Sigmoid colon (tissue), 7 donors: ENCODE results near the gene PSMB5. TPM values are rescaled to one million over a fixed set of nuclear protein-coding genes. Genes with fewer than 3 reads are reported as not detected.

ENCODE experiments used
- DNase-seq: peaks from one replicate; pipeline ENCODE4 v3.0.0-alpha.2; 2019
- H3K27ac ChIP-seq, 4 donors: fragments of 200-600 bp; sonication (generic); one replicate each; pipeline ENCODE4 v1.5.1; 2016 to 2019; ENCODE audit warnings: mild to moderate bottlenecking in 1 of 4
- H3K27me3 ChIP-seq, 3 donors: fragments of 200-600 bp; sonication (generic); one replicate each; pipeline ENCODE4 v1.5.1; 2019; ENCODE audit warnings: mild to moderate bottlenecking in 1 of 3
- H3K36me3 ChIP-seq, 4 donors: fragments of 200-600 bp; sonication (generic); one replicate each; pipeline ENCODE4 v1.5.1; 2016 to 2019
- H3K4me1 ChIP-seq, 4 donors: fragments of 200-600 bp; sonication (generic); one replicate each; pipeline ENCODE4 v1.5.1; 2017 to 2019
- H3K4me3 ChIP-seq, 4 donors: fragments of 200-600 bp; sonication (generic); one replicate each; pipeline ENCODE4 v1.5.1; 2017 to 2019; ENCODE audit warnings: mild to moderate bottlenecking in 2 of 4, moderate library complexity in 1 of 4
- H3K9me3 ChIP-seq, 4 donors: fragments of 200-600 bp in 3 of 4; sonication (generic) in 3 of 4; one replicate each; pipeline versions ENCODE4 v1.5.1 to v1.6.1; 2013 to 2019
- EP300 ChIP-seq, 4 donors: sonication (generic); formaldehyde crosslinking; IDR thresholded peaks; one replicate each; pipeline ENCODE4 v1.6.1; 2017; ENCODE audit warnings: antibody characterized with exemption in 4 of 4
- POLR2A ChIP-seq, 2 donors: fragments of 450-650 bp; IDR thresholded peaks; one replicate each; pipeline ENCODE4 v1.6.1; 2016; ENCODE audit warnings: antibody characterized with exemption in 2 of 2, mild to moderate bottlenecking in 2 of 2, moderate library complexity in 2 of 2
- POLR2AphosphoS5 ChIP-seq, 4 donors: sonication (generic); formaldehyde crosslinking; IDR thresholded peaks; one replicate each; pipeline ENCODE4 v1.6.1; 2017; ENCODE audit warnings: antibody characterized with exemption in 4 of 4
- WGBS, 2 donors: extraction: QIAGEN DNeasy Blood & Tissue Kit; methylation state at CpG; one replicate each; pipeline ENCODE4 v1.1.7; 2013; 5-methylcytosine and 5-hydroxymethylcytosine counted together
- intact Hi-C: fragments of 100-400 bp; cut with DNase I; formaldehyde crosslinking; loops from one replicate; pipeline ENCODE4 v1.15.1; 2023
- polyA plus RNA-seq, 3 donors: library from polyadenylated mRNA; stranded (reverse); fragments of 200-250 nt; gene quantifications; one replicate each; pipeline ENCODE4 v1.2.3, GENCODE V29; 2013
- total RNA-seq, 4 donors: library from RNA; depleted of rRNA; stranded (reverse); fragments of >200 nt; gene quantifications; one replicate each; pipeline ENCODE4 v1.1.0, GENCODE V29; 2016
- TF ChIP-seq, protein P1 (sequence below), 4 experiments: fragments of 450-650 bp in 3 of 4; fragments of 200-600 bp in 1 of 4; IDR thresholded peaks; one replicate each; pipeline ENCODE4 v1.5.1; 2016 to 2019; ENCODE audit warnings: antibody characterized with exemption in 4 of 4, mild to moderate bottlenecking in 3 of 4, moderate library complexity in 2 of 4
- donor health status: healthy with polysubstance abuse.
- donor health status: Bipolar disorder and iron deficiency.
- donor health status: healthy.

The PSMB5 gene
- total and polyA plus RNA-seq, 7 donors: 113 to 179 (median 141) TPM

DNA sequence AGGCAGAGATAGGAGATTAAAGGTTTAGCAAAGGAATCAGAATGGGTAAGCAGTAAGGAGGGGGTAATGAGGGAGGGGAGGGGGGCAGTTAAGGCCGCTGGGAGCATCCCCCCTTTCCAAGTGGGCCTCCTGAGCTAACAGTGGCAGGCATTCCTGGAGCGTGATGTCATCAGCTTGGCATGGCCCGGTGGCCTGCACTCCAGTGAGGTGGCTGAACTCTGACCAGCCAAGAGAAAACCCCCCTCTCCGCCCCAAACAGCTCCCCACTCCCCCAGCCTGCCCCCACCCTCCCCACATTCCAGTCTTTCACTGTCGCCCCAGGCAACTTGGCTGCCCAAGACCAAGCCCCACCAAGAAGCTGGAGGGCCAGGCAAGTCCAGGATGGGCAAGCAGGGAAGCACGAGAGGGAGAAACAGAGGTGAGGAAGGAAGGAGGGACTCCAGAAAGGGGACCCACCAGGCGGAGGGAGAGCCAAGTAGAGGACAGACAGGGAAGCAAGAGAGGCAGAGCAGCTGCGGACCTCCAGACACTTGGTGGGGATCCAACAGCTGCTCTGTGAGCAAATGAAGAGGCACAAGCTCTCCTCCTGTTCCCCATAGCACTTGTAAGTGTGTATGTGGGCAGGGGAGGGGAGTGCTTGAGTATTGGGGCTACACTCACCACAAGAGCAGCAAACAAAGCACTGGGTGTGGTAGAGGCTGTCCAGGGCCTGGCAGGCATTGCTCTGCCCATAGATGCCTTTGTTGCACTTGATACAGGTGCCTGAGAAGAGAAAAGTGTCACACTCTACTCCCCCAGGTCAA, 56.8 kb downstream of the PSMB5 start:
- H3K4me1 ChIP-seq: peaks cover 0 to 57% (median 45%) of the 10 kb centered on the region in 4 donors
- no peak overlapping the region for H3K4me3 ChIP-seq
- 40 to 56% methylated on average over 8 of the region's 8 CpGs for WGBS, 2 donors
- no peaks in the 10 kb centered on the region for H3K9me3 ChIP-seq
- no peaks in the 10 kb centered on the region for H3K36me3 ChIP-seq
- H3K27ac ChIP-seq: peak overlapping the region; percentile 71 to 88 (median 80)
- TF ChIP-seq POLR2AphosphoS5 (IDR thresholded peaks at IDR 0.05) (no peak), POLR2A (IDR thresholded peaks at IDR 0.05) (no peak), EP300 (IDR thresholded peaks at IDR 0.05) (no peak)
- TF ChIP-seq, protein P1, sequence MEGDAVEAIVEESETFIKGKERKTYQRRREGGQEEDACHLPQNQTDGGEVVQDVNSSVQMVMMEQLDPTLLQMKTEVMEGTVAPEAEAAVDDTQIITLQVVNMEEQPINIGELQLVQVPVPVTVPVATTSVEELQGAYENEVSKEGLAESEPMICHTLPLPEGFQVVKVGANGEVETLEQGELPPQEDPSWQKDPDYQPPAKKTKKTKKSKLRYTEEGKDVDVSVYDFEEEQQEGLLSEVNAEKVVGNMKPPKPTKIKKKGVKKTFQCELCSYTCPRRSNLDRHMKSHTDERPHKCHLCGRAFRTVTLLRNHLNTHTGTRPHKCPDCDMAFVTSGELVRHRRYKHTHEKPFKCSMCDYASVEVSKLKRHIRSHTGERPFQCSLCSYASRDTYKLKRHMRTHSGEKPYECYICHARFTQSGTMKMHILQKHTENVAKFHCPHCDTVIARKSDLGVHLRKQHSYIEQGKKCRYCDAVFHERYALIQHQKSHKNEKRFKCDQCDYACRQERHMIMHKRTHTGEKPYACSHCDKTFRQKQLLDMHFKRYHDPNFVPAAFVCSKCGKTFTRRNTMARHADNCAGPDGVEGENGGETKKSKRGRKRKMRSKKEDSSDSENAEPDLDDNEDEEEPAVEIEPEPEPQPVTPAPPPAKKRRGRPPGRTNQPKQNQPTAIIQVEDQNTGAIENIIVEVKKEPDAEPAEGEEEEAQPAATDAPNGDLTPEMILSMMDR (IDR thresholded peaks at IDR 0.05): no peak
- peaks cover 0 to 6% (median 0%) of the 10 kb centered on the region in 3 donors for H3K27me3 ChIP-seq
- intact Hi-C loops: no loop called here
- DNase-seq: peak; percentile 78

DNA sequence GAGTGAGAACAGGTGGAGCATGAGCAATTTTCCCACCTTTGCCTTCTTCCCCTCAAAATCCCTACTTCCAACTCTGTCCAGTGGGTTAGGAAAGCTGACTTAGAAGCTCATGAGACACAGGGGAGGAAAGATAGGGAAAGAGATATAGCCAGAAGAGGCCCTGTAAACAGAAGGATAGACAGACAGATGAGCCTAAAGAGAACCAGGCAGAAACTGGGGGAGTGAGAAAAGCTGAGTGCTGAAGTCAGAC, 57.3 kb downstream of the PSMB5 start:
- intact Hi-C loops: no loop called here
- TF ChIP-seq, protein P1 (IDR thresholded peaks at IDR 0.05): no peak
- TF ChIP-seq POLR2A (IDR thresholded peaks at IDR 0.05) (no peak), EP300 (IDR thresholded peaks at IDR 0.05) (no peak), POLR2AphosphoS5 (IDR thresholded peaks at IDR 0.05) (no peak)
- Histone ChIP-seq H3K36me3 (no peaks in the 10 kb centered on the region), H3K4me3 (no peak overlapping the region), H3K27ac (peak overlapping the region; percentile 71 to 88 (median 80)), H3K9me3 (no peaks in the 10 kb centered on the region), H3K27me3 (peaks cover 0 to 6% (median 0%) of the 10 kb centered on the region in 3 donors), H3K4me1 (peaks cover 0 to 55% (median 45%) of the 10 kb centered on the region in 4 donors)
- no peak for DNase-seq

DNA sequence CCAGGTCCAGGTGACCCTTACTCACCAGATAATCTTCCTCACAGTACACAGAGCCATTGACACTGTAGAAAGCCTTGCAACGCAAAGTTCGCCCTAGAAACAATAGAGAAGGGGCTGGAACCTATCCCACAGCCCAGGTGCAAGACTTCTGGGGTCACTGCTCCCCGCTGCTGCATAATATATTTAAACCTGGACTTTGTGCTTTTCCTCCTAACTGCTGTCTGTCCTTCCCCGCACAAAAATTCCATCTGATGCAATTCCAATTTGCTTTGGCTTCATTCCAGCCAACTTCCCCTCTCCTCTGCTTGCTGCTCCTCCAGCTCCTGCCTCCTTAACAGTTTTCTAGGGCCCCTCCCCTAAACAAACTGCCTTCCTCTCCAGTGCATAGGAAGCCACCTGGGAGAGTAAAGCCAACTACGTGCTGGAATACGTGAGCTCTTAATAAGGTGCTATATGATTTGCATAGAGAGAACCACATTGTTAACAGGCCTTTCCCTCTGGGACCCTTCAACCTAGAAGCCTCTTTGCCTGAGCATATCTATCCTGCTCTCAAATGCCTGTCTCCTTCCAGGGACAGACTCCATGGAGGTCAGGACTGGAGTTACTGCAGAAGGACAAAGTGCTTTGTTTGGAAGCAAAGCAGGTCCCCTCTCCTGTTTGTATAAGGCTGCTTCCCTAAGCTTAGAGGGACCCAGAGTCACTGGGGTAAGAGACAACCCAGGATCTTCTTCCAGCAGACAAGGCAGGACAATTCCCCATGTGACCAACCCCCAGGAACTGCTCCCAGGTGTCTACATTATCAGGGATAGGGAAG, 57.9 kb downstream of the PSMB5 start:
- Histone ChIP-seq H3K36me3 (no peaks in the 10 kb centered on the region), H3K9me3 (no peaks in the 10 kb centered on the region), H3K4me3 (no peak overlapping the region), H3K4me1 (peaks cover 0 to 50% (median 42%) of the 10 kb centered on the region in 4 donors), H3K27ac (peak overlapping the region; percentile 71 to 88 (median 80)), H3K27me3 (peaks cover 0 to 6% (median 0%) of the 10 kb centered on the region in 3 donors)
- no peak for DNase-seq
- intact Hi-C loops: no loop called here
- WGBS, 2 donors: 16 to 52% methylated on average over 6 of the region's 6 CpGs
- TF ChIP-seq POLR2A (IDR thresholded peaks at IDR 0.05): no peak
- TF ChIP-seq EP300 (IDR thresholded peaks at IDR 0.05): no peak
- TF ChIP-seq, protein P1 (IDR thresholded peaks at IDR 0.05): no peak
- TF ChIP-seq POLR2AphosphoS5 (IDR thresholded peaks at IDR 0.05): no peak

Other genes with a start within 250 kb of the PSMB5 start
- gene SLC7A7, start 219.5 kb downstream of the PSMB5 start, total RNA-seq: 10 to 100 TPM; 16.1 to 23.5 (median 16.5) TPM
- 10 to 100 TPM; 15.6 to 22.7 (median 16.4) TPM for gene SLC7A7, start 219.5 kb downstream of the PSMB5 start, polyA plus RNA-seq
- 100 to 1,000 TPM in 1 of 4 donors, 10 to 100 TPM in 3; 54.6 to 333 (median 58.3) TPM for gene MRPL52, start 205.0 kb downstream of the PSMB5 start, total RNA-seq
- 100 to 1,000 TPM in 2 of 3 donors, 10 to 100 TPM in 1; 64.3 to 117 (median 105) TPM for gene MRPL52, start 205.0 kb downstream of the PSMB5 start, polyA plus RNA-seq
- gene MMP14, start 198.3 kb downstream of the PSMB5 start, total RNA-seq: 100 to 1,000 TPM in 3 of 4 donors, 10 to 100 TPM in 1; 86.6 to 140 (median 115) TPM
- 10 to 100 TPM; 21.0 to 85.4 (median 33.5) TPM for gene MMP14, start 198.3 kb downstream of the PSMB5 start, polyA plus RNA-seq
- gene LRP10, start 163.2 kb downstream of the PSMB5 start, total RNA-seq: 100 to 1,000 TPM in 2 of 4 donors, 10 to 100 TPM in 2; 75.3 to 124 (median 95.1) TPM
- gene LRP10, start 163.2 kb downstream of the PSMB5 start, polyA plus RNA-seq: 100 to 1,000 TPM in 1 of 3 donors, 10 to 100 TPM in 2; 34.4 to 139 (median 42.6) TPM
- gene REM2, start 151.7 kb downstream of the PSMB5 start, total RNA-seq: 1 to 10 TPM in 1 of 4 donors, under 1 TPM in 2, not detected in 1; 0.71 to 1.4 (median 0.81) TPM
- under 1 TPM in 2 of 3 donors, not detected in 1; 0.60 to 0.96 TPM for gene REM2, start 151.7 kb downstream of the PSMB5 start, polyA plus RNA-seq
- gene RBM23, start 115.8 kb downstream of the PSMB5 start, total RNA-seq: 1,000 to 10,000 TPM in 1 of 4 donors, 100 to 1,000 TPM in 3; 356 to 5,076 (median 594) TPM
- gene RBM23, start 115.8 kb downstream of the PSMB5 start, polyA plus RNA-seq: 10 to 100 TPM; 31.8 to 46.5 (median 40.8) TPM
- 10 to 100 TPM; 33.3 to 61.7 (median 44.7) TPM for gene PRMT5, start 105.5 kb downstream of the PSMB5 start, total RNA-seq
- gene PRMT5, start 105.5 kb downstream of the PSMB5 start, polyA plus RNA-seq: 10 to 100 TPM; 33.3 to 66.7 (median 55.4) TPM
- gene HAUS4, start 77.8 kb downstream of the PSMB5 start, total RNA-seq: 10 to 100 TPM; 28.1 to 82.6 (median 59.8) TPM
- 10 to 100 TPM; 37.8 to 46.7 (median 44.9) TPM for gene HAUS4, start 77.8 kb downstream of the PSMB5 start, polyA plus RNA-seq
- 1 to 10 TPM; 5.0 to 5.5 (median 5.1) TPM for gene AJUBA, start 52.3 kb downstream of the PSMB5 start, total RNA-seq
- gene AJUBA, start 52.3 kb downstream of the PSMB5 start, polyA plus RNA-seq: 1 to 10 TPM in 2 of 3 donors, under 1 TPM in 1; 0.23 to 7.8 (median 6.0) TPM
- gene C14orf93, start 24.8 kb downstream of the PSMB5 start, total RNA-seq: 10 to 100 TPM in 3 of 4 donors, 1 to 10 TPM in 1; 8.9 to 19.9 (median 12.9) TPM
- 10 to 100 TPM in 2 of 3 donors, 1 to 10 TPM in 1; 7.4 to 11.9 (median 10.2) TPM for gene C14orf93, start 24.8 kb downstream of the PSMB5 start, polyA plus RNA-seq
- gene PSMB11, start 7.3 kb upstream of the PSMB5 start, total RNA-seq: under 1 TPM in 1 of 4 donors, not detected in 3; 0.41 TPM
- gene PSMB11, start 7.3 kb upstream of the PSMB5 start, polyA plus RNA-seq: under 1 TPM in 1 of 3 donors, not detected in 2; 0.06 TPM
- gene CDH24, start 22.6 kb upstream of the PSMB5 start, total RNA-seq: 1 to 10 TPM; 2.0 to 7.5 (median 2.8) TPM
- 1 to 10 TPM in 1 of 3 donors, under 1 TPM in 2; 0.46 to 5.4 (median 0.60) TPM for gene CDH24, start 22.6 kb upstream of the PSMB5 start, polyA plus RNA-seq
- gene ACIN1, start 60.2 kb upstream of the PSMB5 start, total RNA-seq: 100 to 1,000 TPM in 1 of 4 donors, 10 to 100 TPM in 3; 79.9 to 129 (median 93.9) TPM
- gene ACIN1, start 60.2 kb upstream of the PSMB5 start, polyA plus RNA-seq: 100 to 1,000 TPM in 1 of 3 donors, 10 to 100 TPM in 2; 37.8 to 114 (median 40.9) TPM
- gene C14orf119, start 60.6 kb upstream of the PSMB5 start, total RNA-seq: 10 to 100 TPM; 22.4 to 38.9 (median 30.1) TPM
- gene C14orf119, start 60.6 kb upstream of the PSMB5 start, polyA plus RNA-seq: 10 to 100 TPM; 49.2 to 94.3 (median 50.0) TPM
- gene CIROP, start 70.1 kb upstream of the PSMB5 start, total RNA-seq: under 1 TPM in 1 of 4 donors, not detected in 3; 0.27 TPM
- gene CIROP, start 70.1 kb upstream of the PSMB5 start, polyA plus RNA-seq: not detected
- under 1 TPM in 1 of 4 donors, not detected in 3; 0.68 TPM for gene CEBPE, start 84.4 kb upstream of the PSMB5 start, total RNA-seq
- gene CEBPE, start 84.4 kb upstream of the PSMB5 start, polyA plus RNA-seq: under 1 TPM in 1 of 3 donors, not detected in 2; 0.28 TPM
- 10 to 100 TPM in 3 of 4 donors, 1 to 10 TPM in 1; 9.9 to 19.7 (median 14.1) TPM for gene SLC7A8, start 148.8 kb upstream of the PSMB5 start, total RNA-seq
- gene SLC7A8, start 148.8 kb upstream of the PSMB5 start, polyA plus RNA-seq: 10 to 100 TPM in 2 of 3 donors, 1 to 10 TPM in 1; 5.5 to 24.7 (median 13.2) TPM
- gene RNF212B, start 203.0 kb upstream of the PSMB5 start, total RNA-seq: not detected
- gene RNF212B, start 203.0 kb upstream of the PSMB5 start, polyA plus RNA-seq: not detected